K562 (cell line): ENCODE data around the gene DNAJC11. TPM values are rescaled to one million over a fixed set of nuclear protein-coding genes. Genes with fewer than 3 reads are reported as not detected.

ENCODE experiments used
- BMI1 ChIP-seq: fragments of 150-350 bp; IDR thresholded peaks from 2 replicates; pipeline ENCODE4 v1.6.1; 2014; ENCODE audit warnings: low read length
- CBX5 ChIP-seq: IDR thresholded peaks from 2 replicates; pipeline ENCODE4 v1.6.1; 2014; ENCODE audit warnings: low read depth, borderline replicate concordance
- CREM ChIP-seq: IDR thresholded peaks from 2 replicates; pipeline ENCODE4 v1.6.1; 2014; ENCODE audit warnings: antibody characterized with exemption, low read depth
- CTBP1 ChIP-seq: fragments of 450-650 bp; IDR thresholded peaks from 2 replicates; pipeline ENCODE4 v1.6.1; 2016; ENCODE audit warnings: borderline replicate concordance
- LCOR ChIP-seq: sonication (generic); formaldehyde crosslinking; IDR thresholded peaks from 2 replicates; pipeline ENCODE4 v1.8.0; 2022; ENCODE audit warnings: mild to moderate bottlenecking, missing genetic modification reagents
- MYBL2 ChIP-seq, 2 experiments: fragments of 450-650 bp in 1 of 2; sonication (generic) in 1 of 2; formaldehyde crosslinking in 1 of 2; IDR thresholded peaks; 2 replicates each; pipeline versions ENCODE4 v1.6.1 to v1.8.1; 2017 to 2022; ENCODE audit warnings: borderline replicate concordance in 1 of 2, inconsistent platforms in 1 of 2, low read depth in 1 of 2, mild to moderate bottlenecking in 1 of 2, missing genetic modification reagents in 1 of 2, moderate library complexity in 1 of 2
- NONO ChIP-seq, 2 experiments: fragments of 200-400 bp in 1 of 2; fragments of 450-650 bp in 1 of 2; formaldehyde crosslinking in 1 of 2; IDR thresholded peaks; 2 replicates each; pipeline ENCODE4 v1.6.1; 2017; ENCODE audit warnings: low read depth in 2 of 2, mild to moderate bottlenecking in 2 of 2, moderate library complexity in 2 of 2, low read length in 1 of 2
- NR2F6 ChIP-seq: fragments of 450-650 bp; formaldehyde crosslinking; IDR thresholded peaks from 2 replicates; pipeline ENCODE4 v1.4.0; 2020; ENCODE audit warnings: mild to moderate bottlenecking
- SPI1 ChIP-seq: IDR thresholded peaks from 2 replicates; pipeline ENCODE4 v1.6.1; 2011; ENCODE audit warnings: low read depth, low read length, control low read depth, borderline replicate concordance
- TCF3 ChIP-seq: sonication (generic); formaldehyde crosslinking; IDR thresholded peaks from 2 replicates; pipeline ENCODE4 v1.4.0; 2020; ENCODE audit warnings: mild to moderate bottlenecking, missing genetic modification reagents
- ZNF764 ChIP-seq: fragments of 250-450 bp; sonication (Bioruptor Pico); IDR thresholded peaks from 2 replicates; pipeline ENCODE4 v1.4.0; 2020; ENCODE audit warnings: low read depth, mild to moderate bottlenecking, moderate library complexity
- polyA plus RNA-seq, 8 experiments: library from polyadenylated mRNA; depleted of rRNA in 4 of 8; stranded (reverse) in 5 of 8; unstranded in 3 of 8; fragments of >200 nt; fragmentation: Nextera tagmentation in 2 of 8; fragmentation: Illumina TruSeq in 1 of 8; extraction: Ambion mirVana in 2 of 8; extraction: Trizol in 1 of 8; gene quantifications; 2 replicates each; pipeline versions ENCODE4 v1.2.1 to v1.2.3, GENCODE V29; 2011 to 2014; ENCODE audit warnings: inconsistent platforms in 1 of 8, missing spikeins in 1 of 8
- total RNA-seq, 7 experiments: library from RNA; depleted of rRNA in 6 of 7; stranded (reverse); fragments of >200 nt in 6 of 7; fragmentation: Illumina TruSeq in 2 of 7; extraction: Trizol in 2 of 7; gene quantifications; 2 replicates each; pipeline versions ENCODE4 v1.2.1 to v1.2.3, GENCODE V29; 2011 to 2021; ENCODE audit warnings: low replicate concordance in 1 of 7
- TF ChIP-seq, protein P1 (sequence below): conservative IDR thresholded peaks from 2 replicates; pipeline ENCODE4 v1.6.1; 2011; ENCODE audit warnings: low read depth, mild to moderate bottlenecking, low read length; ENCODE audit not compliant: control insufficient read depth
- TF ChIP-seq, protein P2 (sequence below): fragments of 450-650 bp; conservative IDR thresholded peaks from 2 replicates; pipeline ENCODE4 v1.6.1; 2016; ENCODE audit warnings: missing genetic modification characterization, low read depth, mild to moderate bottlenecking, control low read depth, missing compliant biosample characterization
- TF ChIP-seq, protein P3 (sequence below): fragments of 450-650 bp; IDR thresholded peaks from 2 replicates; pipeline ENCODE4 v1.6.1; 2016; ENCODE audit warnings: low read depth, mild to moderate bottlenecking, moderate library complexity
- TF ChIP-seq, protein P4 (sequence below), 2 experiments: IDR thresholded peaks; 2 replicates each; pipeline ENCODE4 v1.6.1; 2012; ENCODE audit warnings: improper control_type of control experiment in 2 of 2, low read depth in 2 of 2, low read length in 2 of 2, borderline replicate concordance in 1 of 2
- TF ChIP-seq, protein P5 (sequence below): fragments of 250-450 bp; sonication (Bioruptor Pico); IDR thresholded peaks from 2 replicates; pipeline ENCODE4 v1.8.0; 2022; ENCODE audit warnings: inconsistent platforms
- TF ChIP-seq, protein P6 (sequence below): fragments of 200-800 bp; sonication (Bioruptor generic); IDR thresholded peaks from 2 replicates; pipeline ENCODE4 v1.6.1; 2017; ENCODE audit warnings: missing genetic modification characterization, missing compliant biosample characterization

Gene DNAJC11
- total and polyA plus RNA-seq, 9 of the 15 experiments (the other 6 are each of a cell fraction or from before 2014, with no cell fraction given) = 14.1 to 123 (median 76.6) TPM

DNA sequence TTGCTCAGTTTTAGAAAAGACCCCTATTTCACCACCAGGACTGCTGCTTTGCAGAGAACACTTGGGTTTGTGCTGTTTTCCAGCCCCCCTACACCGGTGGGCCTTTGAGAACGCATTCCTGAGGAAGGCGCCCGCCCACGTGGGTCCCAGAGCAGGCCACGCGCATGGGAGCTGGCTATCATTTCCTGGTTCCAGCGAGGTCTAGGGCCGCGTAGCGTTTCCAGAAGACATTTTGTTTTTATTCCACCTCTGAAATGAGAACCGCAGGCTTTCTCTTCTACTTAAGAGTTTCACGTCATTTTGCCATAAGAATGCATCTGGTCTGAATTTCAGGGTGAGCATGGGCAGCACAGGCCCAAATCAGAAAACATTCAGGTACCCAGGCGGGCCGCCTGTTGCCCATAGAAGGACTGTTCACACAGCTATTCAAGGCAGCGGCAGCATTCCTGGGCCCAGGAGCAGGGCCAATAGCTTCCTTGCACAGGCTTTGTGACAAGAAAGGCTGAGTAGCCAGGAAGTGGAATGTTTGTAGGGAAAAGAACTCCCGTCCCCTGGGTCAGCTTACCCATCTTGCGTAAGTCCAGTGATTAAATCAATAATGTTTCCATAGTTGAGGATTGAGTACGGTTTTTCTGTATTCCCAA lies 97.6 kb downstream of the DNAJC11 start (continued):
- TF ChIP-seq, protein P1, sequence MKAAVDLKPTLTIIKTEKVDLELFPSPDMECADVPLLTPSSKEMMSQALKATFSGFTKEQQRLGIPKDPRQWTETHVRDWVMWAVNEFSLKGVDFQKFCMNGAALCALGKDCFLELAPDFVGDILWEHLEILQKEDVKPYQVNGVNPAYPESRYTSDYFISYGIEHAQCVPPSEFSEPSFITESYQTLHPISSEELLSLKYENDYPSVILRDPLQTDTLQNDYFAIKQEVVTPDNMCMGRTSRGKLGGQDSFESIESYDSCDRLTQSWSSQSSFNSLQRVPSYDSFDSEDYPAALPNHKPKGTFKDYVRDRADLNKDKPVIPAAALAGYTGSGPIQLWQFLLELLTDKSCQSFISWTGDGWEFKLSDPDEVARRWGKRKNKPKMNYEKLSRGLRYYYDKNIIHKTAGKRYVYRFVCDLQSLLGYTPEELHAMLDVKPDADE = 0 out of 2 replicates have a peak, but pooled peaks have one; percentile 31
- no peak; the same call in 1 of the 2 replicates for TF ChIP-seq TCF3
- TF ChIP-seq CREM = 0 out of 2 replicates have a peak, but pooled peaks have one; percentile 47
- TF ChIP-seq, protein P2, sequence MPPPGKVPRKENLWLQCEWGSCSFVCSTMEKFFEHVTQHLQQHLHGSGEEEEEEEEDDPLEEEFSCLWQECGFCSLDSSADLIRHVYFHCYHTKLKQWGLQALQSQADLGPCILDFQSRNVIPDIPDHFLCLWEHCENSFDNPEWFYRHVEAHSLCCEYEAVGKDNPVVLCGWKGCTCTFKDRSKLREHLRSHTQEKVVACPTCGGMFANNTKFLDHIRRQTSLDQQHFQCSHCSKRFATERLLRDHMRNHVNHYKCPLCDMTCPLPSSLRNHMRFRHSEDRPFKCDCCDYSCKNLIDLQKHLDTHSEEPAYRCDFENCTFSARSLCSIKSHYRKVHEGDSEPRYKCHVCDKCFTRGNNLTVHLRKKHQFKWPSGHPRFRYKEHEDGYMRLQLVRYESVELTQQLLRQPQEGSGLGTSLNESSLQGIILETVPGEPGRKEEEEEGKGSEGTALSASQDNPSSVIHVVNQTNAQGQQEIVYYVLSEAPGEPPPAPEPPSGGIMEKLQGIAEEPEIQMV (tag) = peak; percentile 61; the same call in 1 of the 2 replicates
- no peak for TF ChIP-seq BMI1
- TF ChIP-seq MYBL2 (IDR thresholded peaks at IDR 0.05; ENCODE audit: low read depth) = no peak
- TF ChIP-seq MYBL2 (CRISPR knock-in tag; IDR thresholded peaks at IDR 0.05; ENCODE audit: borderline replicate concordance) = no peak
- 0 out of 2 replicates have a peak, but pooled peaks have one; percentile 30 for TF ChIP-seq ZNF764 (CRISPR knock-in tag)
- TF ChIP-seq LCOR (CRISPR knock-in tag) = peak; percentile 82
- TF ChIP-seq, protein P3, sequence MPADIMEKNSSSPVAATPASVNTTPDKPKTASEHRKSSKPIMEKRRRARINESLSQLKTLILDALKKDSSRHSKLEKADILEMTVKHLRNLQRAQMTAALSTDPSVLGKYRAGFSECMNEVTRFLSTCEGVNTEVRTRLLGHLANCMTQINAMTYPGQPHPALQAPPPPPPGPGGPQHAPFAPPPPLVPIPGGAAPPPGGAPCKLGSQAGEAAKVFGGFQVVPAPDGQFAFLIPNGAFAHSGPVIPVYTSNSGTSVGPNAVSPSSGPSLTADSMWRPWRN = no peak
- 0 out of 2 replicates have a peak, but pooled peaks have one; percentile 26 for TF ChIP-seq CTBP1
- TF ChIP-seq, protein P4, sequence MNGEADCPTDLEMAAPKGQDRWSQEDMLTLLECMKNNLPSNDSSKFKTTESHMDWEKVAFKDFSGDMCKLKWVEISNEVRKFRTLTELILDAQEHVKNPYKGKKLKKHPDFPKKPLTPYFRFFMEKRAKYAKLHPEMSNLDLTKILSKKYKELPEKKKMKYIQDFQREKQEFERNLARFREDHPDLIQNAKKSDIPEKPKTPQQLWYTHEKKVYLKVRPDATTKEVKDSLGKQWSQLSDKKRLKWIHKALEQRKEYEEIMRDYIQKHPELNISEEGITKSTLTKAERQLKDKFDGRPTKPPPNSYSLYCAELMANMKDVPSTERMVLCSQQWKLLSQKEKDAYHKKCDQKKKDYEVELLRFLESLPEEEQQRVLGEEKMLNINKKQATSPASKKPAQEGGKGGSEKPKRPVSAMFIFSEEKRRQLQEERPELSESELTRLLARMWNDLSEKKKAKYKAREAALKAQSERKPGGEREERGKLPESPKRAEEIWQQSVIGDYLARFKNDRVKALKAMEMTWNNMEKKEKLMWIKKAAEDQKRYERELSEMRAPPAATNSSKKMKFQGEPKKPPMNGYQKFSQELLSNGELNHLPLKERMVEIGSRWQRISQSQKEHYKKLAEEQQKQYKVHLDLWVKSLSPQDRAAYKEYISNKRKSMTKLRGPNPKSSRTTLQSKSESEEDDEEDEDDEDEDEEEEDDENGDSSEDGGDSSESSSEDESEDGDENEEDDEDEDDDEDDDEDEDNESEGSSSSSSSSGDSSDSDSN (IDR thresholded peaks at IDR 0.05; ENCODE audit: borderline replicate concordance in 1 of 2, low read depth in 2 of 2, low read length in 2 of 2) = no peak
- TF ChIP-seq, protein P5, sequence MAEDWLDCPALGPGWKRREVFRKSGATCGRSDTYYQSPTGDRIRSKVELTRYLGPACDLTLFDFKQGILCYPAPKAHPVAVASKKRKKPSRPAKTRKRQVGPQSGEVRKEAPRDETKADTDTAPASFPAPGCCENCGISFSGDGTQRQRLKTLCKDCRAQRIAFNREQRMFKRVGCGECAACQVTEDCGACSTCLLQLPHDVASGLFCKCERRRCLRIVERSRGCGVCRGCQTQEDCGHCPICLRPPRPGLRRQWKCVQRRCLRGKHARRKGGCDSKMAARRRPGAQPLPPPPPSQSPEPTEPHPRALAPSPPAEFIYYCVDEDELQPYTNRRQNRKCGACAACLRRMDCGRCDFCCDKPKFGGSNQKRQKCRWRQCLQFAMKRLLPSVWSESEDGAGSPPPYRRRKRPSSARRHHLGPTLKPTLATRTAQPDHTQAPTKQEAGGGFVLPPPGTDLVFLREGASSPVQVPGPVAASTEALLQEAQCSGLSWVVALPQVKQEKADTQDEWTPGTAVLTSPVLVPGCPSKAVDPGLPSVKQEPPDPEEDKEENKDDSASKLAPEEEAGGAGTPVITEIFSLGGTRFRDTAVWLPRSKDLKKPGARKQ (CRISPR knock-in tag) = no peak
- TF ChIP-seq, protein P6, sequence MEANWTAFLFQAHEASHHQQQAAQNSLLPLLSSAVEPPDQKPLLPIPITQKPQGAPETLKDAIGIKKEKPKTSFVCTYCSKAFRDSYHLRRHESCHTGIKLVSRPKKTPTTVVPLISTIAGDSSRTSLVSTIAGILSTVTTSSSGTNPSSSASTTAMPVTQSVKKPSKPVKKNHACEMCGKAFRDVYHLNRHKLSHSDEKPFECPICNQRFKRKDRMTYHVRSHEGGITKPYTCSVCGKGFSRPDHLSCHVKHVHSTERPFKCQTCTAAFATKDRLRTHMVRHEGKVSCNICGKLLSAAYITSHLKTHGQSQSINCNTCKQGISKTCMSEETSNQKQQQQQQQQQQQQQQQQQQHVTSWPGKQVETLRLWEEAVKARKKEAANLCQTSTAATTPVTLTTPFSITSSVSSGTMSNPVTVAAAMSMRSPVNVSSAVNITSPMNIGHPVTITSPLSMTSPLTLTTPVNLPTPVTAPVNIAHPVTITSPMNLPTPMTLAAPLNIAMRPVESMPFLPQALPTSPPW (CRISPR knock-in tag) = peak; percentile 64
- 0 out of 4 replicates have a peak, but pooled peaks of 1 of the 2 experiments have one; percentile 20 for TF ChIP-seq NONO (IDR thresholded peaks at IDR 0.05; ENCODE audit: low read depth in 2 of 2, low read length in 1 of 2)
- no peak for TF ChIP-seq CBX5
- no peak for TF ChIP-seq NR2F6 (CRISPR knock-in tag)
- no peak for TF ChIP-seq SPI1
